HEK293 (cell line): ENCODE results near the gene CAPRIN2.

Experiments used
- ZBTB21 ChIP-seq: fragments of 450-650 bp; formaldehyde crosslinking; IDR thresholded peaks from 2 replicates; pipeline ENCODE4 v1.5.1; 2017; ENCODE audit warnings: missing biosample characterization, missing genetic modification characterization
- ZNF132 ChIP-seq: fragments of 450-650 bp; formaldehyde crosslinking; IDR thresholded peaks from 2 replicates; pipeline ENCODE4 v1.5.1; 2017; ENCODE audit warnings: missing biosample characterization, missing genetic modification characterization, borderline replicate concordance
- ZNF24 ChIP-seq: fragments of 450-650 bp; formaldehyde crosslinking; IDR thresholded peaks from 2 replicates; pipeline ENCODE4 v1.5.1; 2016; ENCODE audit warnings: missing biosample characterization, missing genetic modification characterization
- ZNF624 ChIP-seq: fragments of 450-650 bp; formaldehyde crosslinking; IDR thresholded peaks from 2 replicates; pipeline ENCODE4 v1.5.1; 2017; ENCODE audit warnings: missing biosample characterization, missing genetic modification characterization
- ZNF777 ChIP-seq: fragments of 450-650 bp; formaldehyde crosslinking; IDR thresholded peaks from 2 replicates; pipeline ENCODE4 v1.5.1; 2017; ENCODE audit warnings: missing biosample characterization, missing genetic modification characterization, borderline replicate concordance
- TF ChIP-seq, protein P1 (sequence below): fragments of 450-650 bp; formaldehyde crosslinking; IDR thresholded peaks from 2 replicates; pipeline ENCODE4 v1.5.1; 2016; ENCODE audit warnings: missing biosample characterization, missing genetic modification characterization
- TF ChIP-seq, protein P2 (sequence below): fragments of 450-650 bp; formaldehyde crosslinking; IDR thresholded peaks from 2 replicates; pipeline ENCODE4 v1.5.1; 2016; ENCODE audit warnings: missing biosample characterization, missing genetic modification characterization

DNA sequence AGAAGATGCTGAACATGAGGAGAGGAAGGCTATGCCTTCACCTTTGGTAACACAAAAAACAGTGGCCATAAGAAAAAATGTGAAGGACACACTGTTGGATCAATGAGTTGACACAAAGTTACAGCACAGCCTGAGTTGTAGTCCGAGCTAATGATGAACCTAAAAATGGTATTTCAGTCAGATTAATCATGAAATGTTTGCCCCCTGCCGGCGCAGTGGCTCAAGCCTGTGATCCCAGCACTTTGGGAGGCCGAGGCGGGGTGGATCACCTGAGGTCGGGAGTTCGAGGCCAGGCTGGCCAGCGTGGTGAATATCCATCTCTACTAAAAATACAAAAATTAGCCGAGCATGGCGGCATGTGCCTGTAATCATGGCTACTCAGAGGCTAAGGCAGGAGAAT is 1.3 kb upstream of the CAPRIN2 start:
- TF ChIP-seq, protein P1, sequence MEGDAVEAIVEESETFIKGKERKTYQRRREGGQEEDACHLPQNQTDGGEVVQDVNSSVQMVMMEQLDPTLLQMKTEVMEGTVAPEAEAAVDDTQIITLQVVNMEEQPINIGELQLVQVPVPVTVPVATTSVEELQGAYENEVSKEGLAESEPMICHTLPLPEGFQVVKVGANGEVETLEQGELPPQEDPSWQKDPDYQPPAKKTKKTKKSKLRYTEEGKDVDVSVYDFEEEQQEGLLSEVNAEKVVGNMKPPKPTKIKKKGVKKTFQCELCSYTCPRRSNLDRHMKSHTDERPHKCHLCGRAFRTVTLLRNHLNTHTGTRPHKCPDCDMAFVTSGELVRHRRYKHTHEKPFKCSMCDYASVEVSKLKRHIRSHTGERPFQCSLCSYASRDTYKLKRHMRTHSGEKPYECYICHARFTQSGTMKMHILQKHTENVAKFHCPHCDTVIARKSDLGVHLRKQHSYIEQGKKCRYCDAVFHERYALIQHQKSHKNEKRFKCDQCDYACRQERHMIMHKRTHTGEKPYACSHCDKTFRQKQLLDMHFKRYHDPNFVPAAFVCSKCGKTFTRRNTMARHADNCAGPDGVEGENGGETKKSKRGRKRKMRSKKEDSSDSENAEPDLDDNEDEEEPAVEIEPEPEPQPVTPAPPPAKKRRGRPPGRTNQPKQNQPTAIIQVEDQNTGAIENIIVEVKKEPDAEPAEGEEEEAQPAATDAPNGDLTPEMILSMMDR = no peak
- no peak for TF ChIP-seq ZNF624 (tag by site-specific recombination)
- TF ChIP-seq, protein P2, sequence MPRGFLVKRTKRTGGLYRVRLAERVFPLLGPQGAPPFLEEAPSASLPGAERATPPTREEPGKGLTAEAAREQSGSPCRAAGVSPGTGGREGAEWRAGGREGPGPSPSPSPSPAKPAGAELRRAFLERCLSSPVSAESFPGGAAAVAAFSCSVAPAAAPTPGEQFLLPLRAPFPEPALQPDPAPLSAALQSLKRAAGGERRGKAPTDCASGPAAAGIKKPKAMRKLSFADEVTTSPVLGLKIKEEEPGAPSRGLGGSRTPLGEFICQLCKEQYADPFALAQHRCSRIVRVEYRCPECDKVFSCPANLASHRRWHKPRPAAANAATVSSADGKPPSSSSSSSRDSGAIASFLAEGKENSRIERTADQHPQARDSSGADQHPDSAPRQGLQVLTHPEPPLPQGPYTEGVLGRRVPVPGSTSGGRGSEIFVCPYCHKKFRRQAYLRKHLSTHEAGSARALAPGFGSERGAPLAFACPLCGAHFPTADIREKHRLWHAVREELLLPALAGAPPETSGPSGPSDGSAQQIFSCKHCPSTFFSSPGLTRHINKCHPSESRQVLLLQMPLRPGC = no peak
- no peak for TF ChIP-seq ZNF132 (tag by site-specific recombination)
- TF ChIP-seq ZNF777 = no peak
- no peak for TF ChIP-seq ZNF24 (tag by site-specific recombination)
- TF ChIP-seq ZBTB21 (tag by site-specific recombination) = no peak
